HG02798 (cell line): ENCODE data around the gene GPR37L1.

Experiments used
- ATAC-seq: cut with Tn5 transposase; IDR thresholded peaks from one replicate; pipeline ENCODE4 v1.9.1; 2021; ENCODE audit warnings: mild to moderate bottlenecking; ENCODE audit not compliant: unreplicated experiment, poor library complexity

Gene GPR37L1

GRCh38 chr1:202152399-202152798, 29.7 kb downstream of the GPR37L1 start:
- ATAC-seq = no peak

GRCh38 chr1:202153284-202153683, 30.6 kb downstream of the GPR37L1 start:
- ATAC-seq = no peak

GRCh38 chr1:202154148-202154765, 31.5 kb downstream of the GPR37L1 start:
- no peak for ATAC-seq

GRCh38 chr1:202154766-202155477, 32.2 kb downstream of the GPR37L1 start:
- ATAC-seq = peak; percentile 38

GRCh38 chr1:202155478-202156021, 32.8 kb downstream of the GPR37L1 start:
- ATAC-seq = no peak

- ATAC-seq = no peak
These were observed 33.9 kb downstream of the GPR37L1 start for GRCh38 chr1:202156590-202156989.

- ATAC-seq = no peak
These were observed 35.2 kb downstream of the GPR37L1 start for GRCh38 chr1:202157945-202158344.

- no peak for ATAC-seq
These were observed 36.3 kb downstream of the GPR37L1 start for GRCh38 chr1:202158810-202159533.

GRCh38 chr1:202159534-202160371, 37.0 kb downstream of the GPR37L1 start:
- ATAC-seq = no peak

GRCh38 chr1:202160377-202160940, 37.7 kb downstream of the GPR37L1 start, which contains the start of gene PTPN7:
Gene PTPN7 (minus strand): TSS chr1:202160602. CDS start chr1:202159402, 1,200 bp downstream.
- peak; percentile 54 for ATAC-seq

- ATAC-seq = no peak
These were observed 38.7 kb downstream of the GPR37L1 start for GRCh38 chr1:202161151-202162046.

GRCh38 chr1:202162047-202162417, 39.3 kb downstream of the GPR37L1 start:
- ATAC-seq = no peak

GRCh38 chr1:202162418-202163280, 39.9 kb downstream of the GPR37L1 start:
- no peak for ATAC-seq

- ATAC-seq = no peak
These were observed 40.9 kb downstream of the GPR37L1 start for GRCh38 chr1:202163281-202164270.

GRCh38 chr1:202164271-202165037, 41.7 kb downstream of the GPR37L1 start:
- ATAC-seq = peak; percentile 54
